Germinal center (tissue), 1 donor: ENCODE data around the gene SPAG6.

Source experiments
- DNase-seq: peaks from one replicate; pipeline ENCODE4 v3.0.0; 2012; ENCODE audit warnings: mixed read lengths, low spot score

The SPAG6 gene

DNA sequence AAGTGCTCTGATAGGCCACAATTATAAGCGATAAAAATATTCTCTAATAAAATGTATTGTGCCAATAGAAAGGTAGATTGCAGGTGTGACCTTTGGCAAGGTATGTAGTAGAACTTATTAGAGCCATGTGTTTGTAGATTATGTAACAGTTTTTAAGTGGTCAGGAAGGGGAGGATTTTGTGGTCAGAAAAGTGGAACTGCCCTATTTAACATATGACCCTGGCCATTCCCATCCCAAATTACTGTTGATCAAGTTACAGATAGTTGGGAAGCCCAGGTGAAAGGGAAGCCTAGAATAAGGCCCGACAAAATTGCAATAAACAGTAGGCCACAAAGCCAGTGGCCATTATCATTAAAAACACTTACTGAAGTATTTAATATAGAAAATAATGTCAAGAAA, 89.2 kb downstream of the SPAG6 start:
- no peak for DNase-seq

DNA sequence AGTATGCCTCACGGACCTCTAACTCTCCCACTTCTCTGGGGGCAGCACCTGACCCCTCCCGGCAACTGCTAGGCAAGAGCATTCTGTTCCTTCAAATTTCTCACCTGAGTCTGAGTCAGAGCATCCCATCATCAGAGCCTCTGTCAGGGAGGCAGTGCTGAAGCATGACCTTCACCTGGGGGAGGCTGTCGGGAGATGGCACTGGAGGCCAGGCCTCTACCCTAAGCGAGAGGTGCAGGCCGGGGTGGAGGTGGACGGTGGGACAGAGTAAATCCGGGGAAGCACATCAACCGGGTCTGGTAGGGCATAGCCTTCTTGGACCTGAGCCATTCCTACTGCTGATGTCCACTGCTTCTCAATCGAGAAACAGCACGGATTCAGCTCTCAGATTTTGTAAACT, 90.4 kb downstream of the SPAG6 start:
- DNase-seq: no peak

DNA sequence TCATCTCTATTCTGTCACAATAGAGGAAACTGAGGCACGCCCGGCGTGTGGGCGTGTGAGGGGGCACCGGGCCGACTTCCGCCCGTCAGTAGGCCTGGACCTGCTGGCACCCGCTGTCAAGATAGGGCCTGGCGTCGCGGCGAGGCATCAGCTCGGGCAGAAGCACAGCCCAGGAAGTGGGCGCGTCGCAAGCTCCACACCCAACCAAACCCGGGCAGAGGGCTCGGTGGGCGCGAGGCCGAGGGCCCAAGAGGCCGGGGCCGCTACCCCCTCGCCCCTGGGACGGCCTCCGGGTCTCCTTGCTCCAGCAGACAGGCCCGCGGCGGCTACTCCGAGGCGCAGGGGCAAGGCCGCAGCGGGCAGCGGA, 91.2 kb downstream of the SPAG6 start:
- peak; percentile 50 for DNase-seq

DNA sequence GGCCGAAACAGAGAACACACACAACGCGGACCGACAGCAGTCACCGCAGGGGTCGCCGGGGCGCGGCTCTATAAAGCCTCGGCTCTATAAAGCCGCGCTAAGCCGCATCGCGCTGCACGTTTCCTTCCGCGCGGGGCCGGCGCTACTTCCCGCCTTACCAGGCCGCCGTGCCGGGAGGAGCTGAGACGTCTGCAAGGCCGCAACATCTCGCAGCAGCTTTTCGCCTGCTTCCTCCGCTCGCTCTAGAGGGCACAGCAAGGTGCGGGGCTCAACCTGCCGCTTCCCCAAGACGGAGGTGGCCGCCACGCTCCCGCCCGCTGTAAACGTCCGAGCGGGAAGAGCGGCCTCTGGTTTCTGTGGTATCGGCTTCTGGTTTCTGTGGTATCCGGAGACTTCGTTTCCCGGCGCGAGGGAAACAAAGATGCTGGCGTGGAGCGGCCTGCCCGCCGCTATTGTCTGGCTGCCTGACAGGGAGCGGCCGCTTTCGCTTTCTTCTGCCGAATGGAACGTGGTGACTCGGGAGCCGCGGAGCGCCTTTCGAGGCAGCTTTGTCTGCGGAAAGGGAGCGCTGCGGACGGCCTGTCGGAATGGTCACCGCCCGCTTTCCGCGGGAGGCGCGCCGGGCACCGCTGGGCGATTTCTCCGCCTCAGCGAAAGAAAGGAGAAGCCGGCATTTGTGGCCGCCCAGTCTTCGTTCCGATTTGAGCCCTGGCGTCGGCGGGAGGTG, 91.8 kb downstream of the SPAG6 start:
- DNase-seq: peak; percentile 76

DNA sequence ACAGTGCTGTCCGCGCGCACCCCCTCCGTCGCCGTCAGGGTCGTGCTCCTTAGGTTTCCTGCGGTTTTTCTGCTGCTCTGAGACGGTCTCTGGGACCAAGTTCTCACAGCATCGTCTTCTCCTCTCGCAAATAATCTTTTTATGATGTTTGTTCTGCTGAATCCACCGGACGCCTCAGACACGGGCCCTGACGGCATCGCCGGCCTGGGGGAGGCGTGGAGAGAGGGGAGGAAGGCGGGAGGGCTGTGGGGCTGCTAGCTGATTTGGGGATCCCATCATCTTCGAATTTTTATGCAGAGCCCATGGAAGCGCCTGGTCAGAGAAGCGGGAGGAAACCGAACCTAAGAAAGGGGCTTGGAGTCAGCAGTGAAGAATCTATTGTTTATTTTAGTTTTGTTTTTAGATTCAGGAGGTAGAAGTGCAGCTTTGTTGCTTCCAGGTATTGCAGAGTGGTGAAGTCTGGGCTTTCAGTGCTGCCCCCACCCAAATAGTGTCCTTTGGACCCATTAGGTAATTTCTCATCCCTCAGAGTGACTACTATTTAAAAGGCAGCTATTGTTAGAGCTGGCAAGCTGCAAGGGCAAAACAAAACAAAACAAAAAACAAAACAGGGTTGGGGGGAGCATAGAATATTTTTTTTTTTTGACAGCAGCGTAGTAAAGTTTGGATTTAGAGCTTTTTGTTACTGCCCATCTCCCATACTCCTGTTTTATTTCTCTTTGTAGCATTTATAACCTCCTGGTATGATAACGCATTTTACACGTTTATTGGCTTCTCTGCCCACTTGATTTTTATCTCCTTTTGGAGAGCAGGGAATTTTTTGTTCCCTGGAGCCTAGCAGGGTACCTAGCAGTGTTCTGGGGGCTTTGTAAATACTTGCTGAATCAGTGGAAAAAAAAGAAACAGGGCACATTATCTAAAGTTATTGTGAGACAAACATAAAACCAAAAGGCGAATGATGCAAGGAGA, 92.6 kb downstream of the SPAG6 start:
- DNase-seq: peak; percentile 28

DNA sequence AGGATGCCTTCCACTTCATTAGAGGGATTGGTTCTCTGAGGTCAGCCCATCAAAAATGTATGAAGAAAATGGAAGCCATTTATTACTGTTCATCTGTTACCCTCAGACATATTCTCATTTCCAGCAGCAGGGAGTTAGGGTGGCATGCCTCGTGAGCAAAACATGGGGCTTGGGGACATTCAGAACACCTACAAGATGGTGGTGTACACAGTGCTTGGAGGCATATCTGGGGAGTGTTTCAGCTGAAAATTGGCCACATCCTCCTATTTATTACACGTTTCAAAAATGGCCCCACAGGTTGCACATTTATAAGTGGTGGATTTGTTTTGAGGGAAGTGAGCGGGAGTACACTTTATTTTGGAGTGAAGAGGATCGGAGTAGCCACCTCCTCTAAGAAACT, 93.4 kb downstream of the SPAG6 start:
- DNase-seq: no peak

DNA sequence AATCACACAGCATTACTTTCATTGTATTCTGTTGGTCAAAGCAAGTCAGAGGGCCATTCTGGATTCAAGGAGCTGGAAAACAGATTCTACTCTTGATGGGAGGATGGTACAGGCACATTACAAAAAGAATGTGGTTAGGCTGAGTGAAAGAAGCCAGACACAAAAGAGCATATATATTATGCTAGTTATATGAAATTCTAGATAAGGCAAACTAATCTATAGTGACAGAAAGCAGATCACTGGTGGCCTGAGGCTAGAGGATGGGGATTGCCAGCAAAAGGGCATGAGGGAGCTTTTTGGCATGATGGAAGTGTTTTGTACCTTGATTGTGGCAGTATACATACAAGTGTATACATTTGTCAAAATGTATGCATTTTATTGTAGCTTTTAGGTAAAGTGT, 96.8 kb downstream of the SPAG6 start:
- no peak for DNase-seq

DNA sequence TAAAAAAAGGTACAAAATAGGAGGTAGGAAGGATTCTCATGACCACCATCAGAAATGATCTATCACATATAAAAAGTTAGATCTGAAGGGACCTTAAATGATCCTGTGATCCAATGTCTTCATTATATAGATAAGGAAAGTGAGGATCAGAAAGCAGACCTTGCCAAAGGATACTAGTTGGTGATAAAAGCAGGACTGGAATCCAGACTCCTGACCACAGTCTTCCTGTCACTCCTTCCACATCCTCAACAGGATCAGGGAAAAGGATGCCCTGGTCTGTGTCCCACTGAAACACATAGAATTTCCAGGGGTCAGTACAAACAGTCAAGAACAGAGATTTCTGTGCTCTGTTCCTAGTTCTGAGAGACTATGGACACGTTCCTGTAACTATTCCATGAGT, 97.2 kb downstream of the SPAG6 start:
- DNase-seq: no peak

DNA sequence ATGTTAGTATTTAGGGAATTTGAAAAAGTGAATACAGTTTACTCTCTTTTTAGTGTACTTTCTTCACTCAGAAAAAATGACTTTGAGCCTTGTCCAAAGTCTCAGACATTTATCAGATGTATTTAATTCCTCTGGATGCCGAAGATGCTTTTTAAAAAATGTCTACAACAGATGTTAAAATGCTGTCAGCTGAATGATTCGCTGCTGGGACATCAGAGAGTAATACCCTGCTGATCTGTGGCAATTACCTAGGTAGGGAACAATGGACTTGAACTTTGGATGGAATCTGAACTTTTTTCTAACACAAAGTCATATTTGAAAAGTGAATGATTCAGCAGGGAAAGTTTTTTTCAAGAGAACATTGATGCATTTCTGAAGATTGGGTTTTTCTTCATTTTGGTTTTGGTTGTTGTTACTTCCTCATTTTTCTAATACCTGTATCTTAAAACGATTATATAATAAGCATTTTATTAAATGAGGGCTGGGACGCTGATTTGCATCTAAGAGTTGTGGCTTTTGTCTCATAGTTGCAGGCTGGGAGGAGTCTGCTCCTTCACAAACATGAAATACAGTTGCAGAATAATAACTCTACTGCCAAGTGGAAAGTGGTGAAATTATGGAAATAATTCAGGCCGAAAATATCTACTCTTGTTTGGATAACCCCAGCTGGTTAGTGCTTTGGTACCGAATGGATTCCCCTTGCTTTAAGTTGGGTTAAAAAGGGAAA, 98.0 kb downstream of the SPAG6 start:
- DNase-seq: no peak

DNA sequence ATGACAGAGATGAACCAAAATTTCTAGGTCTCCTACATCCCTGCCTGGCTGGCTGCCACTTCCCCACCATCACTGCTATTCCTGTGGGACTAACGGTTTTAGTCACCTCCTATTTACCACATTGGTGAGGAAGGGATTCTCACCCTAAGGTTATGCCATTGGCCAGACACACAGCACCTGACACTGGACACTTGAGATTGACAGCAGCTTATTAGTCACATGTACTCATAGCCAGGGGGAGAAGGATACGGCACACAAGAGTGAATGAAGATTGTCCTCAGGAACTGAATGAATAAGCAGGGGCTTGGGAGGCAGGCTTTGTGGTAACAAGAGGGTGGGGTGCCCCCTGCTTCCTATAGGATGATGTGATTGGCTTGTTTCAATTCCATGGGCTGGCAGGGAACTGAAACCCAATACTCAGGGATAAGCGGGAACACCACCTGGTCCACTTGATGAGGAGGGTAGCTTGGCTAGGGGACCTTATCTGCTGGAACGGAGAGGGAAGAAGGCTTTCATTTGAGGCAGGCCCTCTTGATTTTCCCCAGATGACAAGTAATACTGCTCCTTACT, 99.0 kb downstream of the SPAG6 start:
- no peak for DNase-seq

DNA sequence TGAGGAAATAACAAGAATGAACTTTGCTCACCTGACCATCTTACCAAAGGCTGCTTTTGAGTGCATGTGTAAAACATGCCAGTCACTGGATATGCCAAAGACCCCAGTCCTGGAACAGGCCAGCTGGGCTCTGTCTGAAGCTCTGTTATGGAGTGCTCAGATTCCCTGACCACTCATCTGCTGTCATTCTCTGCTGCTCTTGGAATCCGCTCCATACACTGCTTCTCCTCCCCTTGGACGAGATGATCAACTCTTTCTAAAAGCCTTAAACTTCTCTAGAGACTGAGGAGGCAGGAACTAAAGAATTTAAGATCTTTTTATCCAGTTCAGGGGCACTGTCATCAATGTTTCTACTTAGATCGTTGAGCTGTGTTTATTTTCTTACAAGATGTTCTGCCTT, 100.2 kb downstream of the SPAG6 start:
- no peak for DNase-seq

DNA sequence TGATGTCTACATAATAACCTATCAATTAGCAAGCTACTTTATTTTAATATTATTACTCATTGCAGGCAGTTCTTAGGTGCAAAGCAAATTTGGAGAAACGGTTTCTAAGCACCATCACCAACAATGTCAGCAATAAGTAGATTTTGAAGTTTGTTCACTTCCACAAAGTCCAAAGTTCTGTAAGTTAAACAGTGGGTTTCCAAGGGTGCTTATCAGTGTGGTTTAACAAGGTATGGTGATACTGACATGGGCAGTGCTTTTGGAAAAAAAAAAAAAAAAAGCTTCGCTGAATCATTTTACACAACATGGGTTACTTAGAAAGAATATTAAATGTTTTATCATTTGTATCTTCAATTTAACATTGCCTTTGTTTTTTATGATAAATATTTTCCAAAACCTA, 101.8 kb downstream of the SPAG6 start:
- DNase-seq: no peak

DNA sequence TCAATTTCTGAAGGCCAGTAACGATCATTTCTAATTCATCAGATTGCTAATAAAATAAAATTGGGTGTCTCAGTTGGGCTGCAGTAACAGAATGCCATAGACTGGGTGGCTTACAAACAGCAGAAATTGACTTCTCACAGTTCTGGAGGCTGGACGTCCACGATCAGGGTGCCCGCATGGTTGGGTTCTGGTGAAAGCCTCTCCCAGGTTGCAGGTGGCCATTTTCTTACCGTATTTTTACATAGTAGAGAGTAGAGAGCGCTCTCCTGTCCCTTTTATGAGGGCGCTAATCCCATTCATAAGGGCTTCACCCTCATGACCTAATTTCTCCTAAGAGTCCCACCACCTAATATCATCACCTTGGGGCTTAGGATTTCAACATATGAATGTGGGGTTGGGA, 106.0 kb downstream of the SPAG6 start:
- DNase-seq: no peak

DNA sequence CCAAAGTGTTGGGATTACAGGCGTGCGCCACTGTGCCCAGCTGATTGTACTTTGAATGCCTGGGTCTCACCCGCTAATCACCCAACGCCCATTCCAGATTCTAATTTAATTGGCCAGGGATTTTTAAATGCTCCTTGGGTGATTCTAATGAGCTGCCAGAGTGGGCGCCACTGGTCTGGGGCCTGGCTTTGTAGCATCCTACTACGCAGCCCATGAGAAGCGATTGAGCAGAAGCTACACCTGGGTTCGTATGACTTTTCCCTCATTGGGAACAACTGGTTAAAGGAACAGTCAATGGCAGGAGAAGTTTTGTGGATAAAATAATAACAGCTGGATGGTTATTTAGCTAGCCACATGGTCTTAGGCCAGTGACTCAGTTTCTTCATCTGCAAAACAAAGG, 108.0 kb downstream of the SPAG6 start:
- no peak for DNase-seq

DNA sequence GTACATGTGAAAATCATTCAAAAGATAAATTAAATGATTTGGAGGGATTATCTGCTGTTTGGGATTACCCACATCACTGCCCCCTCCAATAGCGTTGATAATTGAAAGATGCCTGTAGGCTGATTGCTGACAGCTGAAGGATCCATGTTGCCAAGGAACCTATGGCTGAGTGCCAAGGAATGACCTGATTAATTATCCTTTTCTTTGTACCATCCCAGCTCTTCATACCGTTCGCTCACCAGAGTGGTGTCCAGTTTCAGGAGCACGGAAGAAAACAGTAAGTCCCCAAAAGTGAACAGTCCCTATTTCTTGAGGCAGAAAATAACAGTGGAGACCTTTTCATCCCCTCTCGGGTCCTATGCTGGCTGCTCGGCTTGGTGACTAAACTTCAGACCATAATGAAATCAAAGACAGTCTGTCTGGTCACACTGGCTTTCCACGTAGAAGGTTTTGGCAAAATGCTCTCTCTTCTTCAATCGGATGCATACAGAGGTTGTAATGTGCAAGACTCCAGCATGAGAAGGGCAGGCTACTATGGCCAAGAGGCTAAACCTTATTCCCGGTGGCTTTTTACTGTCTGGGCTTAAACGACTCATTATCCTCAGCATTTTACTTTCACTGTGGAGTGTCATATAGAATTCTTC, 108.8 kb downstream of the SPAG6 start:
- DNase-seq: no peak

DNA sequence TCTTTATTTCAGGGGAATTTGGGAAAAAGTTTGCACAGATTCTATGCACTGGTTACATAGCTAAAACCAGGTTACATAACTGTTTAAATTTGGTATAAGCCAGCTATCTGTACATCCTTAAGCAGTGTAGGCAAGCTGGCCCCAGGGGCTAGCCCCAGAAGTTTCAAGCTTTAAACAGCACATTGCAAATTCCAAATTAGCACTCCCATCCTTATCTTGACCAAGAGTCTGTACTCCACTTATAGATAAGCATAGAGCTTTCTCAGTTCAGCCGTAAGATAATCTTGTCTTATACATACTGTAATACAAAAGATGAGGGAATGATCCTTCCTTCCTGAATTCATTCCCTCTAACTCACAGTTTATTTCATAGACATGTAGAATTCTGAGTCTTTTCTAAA, 109.3 kb downstream of the SPAG6 start:
- DNase-seq: no peak

DNA sequence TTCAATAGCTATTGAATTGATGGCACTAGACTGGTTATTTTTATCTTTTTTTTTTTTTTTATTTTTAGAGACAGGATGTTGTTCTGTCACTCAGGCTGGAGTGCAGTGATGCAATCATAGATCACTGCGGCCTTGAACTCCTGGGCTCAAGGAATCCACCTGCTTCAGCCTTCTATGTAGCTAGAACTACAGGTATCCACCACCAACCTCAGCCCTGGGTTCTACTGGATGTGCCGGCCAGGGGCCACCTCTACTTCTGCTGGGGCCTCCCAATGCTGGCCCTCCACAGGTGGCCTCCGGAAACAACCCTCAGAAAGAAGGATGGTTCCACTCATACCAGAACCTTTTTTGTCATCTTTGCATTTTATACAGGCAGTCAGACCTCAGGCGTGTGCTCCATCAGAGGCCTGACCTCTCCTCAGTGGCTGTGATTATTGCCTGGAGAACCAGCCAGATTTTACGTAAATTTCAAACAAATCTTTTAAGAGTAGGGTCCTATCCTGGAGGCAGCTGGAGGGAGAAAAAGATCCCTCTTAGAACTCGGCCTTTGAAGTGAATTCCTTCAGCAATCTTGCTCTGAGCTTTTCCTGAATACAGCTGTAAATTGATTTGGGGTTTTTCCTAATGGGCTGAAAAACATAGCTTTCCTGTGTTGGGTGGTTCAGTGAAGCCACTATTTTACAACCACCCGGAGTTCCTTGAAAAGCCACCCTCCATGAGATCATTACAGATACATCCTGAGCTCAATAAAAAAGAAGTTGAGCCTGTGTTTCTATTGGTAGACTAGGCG, 110.0 kb downstream of the SPAG6 start:
- DNase-seq: no peak

DNA sequence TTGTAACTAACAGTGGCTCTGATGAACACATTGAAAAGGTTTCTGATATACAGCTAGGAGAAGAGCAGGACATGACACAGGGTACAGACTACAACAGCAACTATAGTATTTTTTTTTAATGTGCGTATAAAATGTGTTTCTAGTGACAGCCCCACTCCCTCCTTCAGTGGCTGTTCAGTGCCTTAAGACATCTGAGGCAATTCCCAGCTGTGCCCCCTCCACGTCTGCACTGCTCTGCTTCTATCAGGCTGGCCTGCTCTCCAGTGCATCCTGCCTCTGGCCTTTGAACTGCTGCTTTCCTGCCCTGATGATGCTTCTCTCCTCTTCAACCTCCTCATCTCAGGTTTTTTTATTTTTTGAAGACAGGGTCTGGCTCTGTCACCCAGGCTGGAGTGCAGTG, 111.2 kb downstream of the SPAG6 start:
- no peak for DNase-seq

DNA sequence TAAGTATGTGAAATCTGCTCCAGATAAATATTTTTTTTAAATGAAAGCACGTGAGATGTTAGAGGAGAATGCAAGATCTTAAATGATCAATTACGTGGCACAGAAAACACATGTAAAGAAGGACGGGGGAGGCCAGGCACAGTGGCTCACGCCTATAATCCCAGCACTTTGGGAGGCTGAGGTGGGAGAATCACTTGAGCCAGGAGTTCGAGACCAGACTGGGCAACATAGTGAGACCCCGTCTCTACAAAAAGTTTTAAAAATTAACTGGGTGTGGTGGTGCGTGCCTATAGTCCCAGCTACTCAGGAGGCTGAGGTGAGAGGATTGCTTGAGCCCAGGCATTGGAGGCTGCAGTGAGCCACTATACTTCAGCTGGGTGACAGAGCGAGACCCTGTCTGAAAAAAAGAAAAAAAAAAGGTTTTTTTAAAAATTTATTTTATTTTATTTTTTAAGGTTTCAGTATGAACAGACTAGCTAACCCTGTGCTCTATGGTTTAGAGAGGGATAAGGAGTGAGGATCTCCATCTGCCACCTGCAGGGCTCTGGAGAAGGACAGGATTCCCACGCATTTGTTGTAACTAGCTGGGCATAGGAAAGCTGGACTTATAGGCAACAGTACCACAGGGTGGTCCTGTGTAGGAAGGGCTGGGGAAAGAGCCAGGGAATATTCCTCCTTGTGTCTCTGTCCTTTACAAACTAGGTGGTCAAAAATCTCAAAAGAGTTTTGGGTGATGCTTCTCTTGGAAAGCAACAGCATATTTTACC, 113.2 kb downstream of the SPAG6 start:
- no peak for DNase-seq

DNA sequence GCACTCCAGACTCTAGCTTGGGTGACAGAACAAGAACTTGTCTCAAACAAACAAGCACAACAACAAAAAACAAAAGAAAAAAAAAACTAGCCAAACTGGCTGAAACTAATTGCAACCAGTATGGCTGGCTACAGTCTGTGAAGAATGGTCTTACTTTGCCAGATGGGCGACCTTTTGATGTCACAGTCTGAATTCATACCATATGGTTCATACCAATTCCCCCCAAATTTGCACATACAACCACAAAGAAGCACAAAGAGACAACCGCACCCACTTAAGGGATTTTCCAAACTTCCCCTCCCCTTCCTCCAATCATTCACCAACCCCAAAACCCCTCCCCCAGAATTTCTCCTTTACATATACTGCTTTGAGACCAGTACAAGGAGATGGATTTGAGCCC, 114.2 kb downstream of the SPAG6 start:
- DNase-seq: no peak
